Panc1 (cell line): Measurements from ENCODE around the gene FAM117A. TPM values are rescaled to one million over a fixed set of nuclear protein-coding genes. Genes with fewer than 3 reads are reported as not detected.

ENCODE experiments used
- ATAC-seq: fragments of 200-7000 bp; cut with Tn5 transposase; 2 replicates; pipeline ENCODE4 v1.9.1; 2020; ENCODE audit warnings: mild to moderate bottlenecking, moderate library complexity
- BruUV-seq: library from RNA; stranded (reverse); fragments of 400-500 nt; replicated peaks from 2 replicates; lab custom pipeline; 2021; lab: Mats Ljungman, UMichigan
- CTCF ChIA-PET: fragments of 300-600 bp; sonication (Branson Sonifier 250); formaldehyde crosslinking; loops from one replicate; lab custom pipeline; 2022; ENCODE audit warnings: antibody characterized with exemption; lab: Charles Lee
- POLR2A ChIA-PET: fragments of 300-600 bp; sonication (Branson Sonifier 250); formaldehyde crosslinking; loops from one replicate; lab custom pipeline; 2022; ENCODE audit warnings: antibody characterized with exemption; lab: Charles Lee
- DNase-seq: peaks from one replicate; pipeline ENCODE4 v3.0.0-alpha.2; 2010; ENCODE audit warnings: low read depth, low spot score
- H3K27ac ChIP-seq: 2 replicates; pipeline ENCODE4 v1.5.1; 2011; ENCODE audit warnings: mild to moderate bottlenecking, low read length, inconsistent platforms
- H3K27me3 ChIP-seq: fragments of 200-500 bp; sonication (Bioruptor generic); 2 replicates; pipeline ENCODE4 v1.6.0; 2014; ENCODE audit warnings: low read length, inconsistent platforms; ENCODE audit not compliant: control insufficient read depth, insufficient read depth
- H3K36me3 ChIP-seq: fragments of 200-500 bp; sonication (Bioruptor generic); 2 replicates; pipeline ENCODE4 v1.5.1; 2014; ENCODE audit warnings: inconsistent platforms, mild to moderate bottlenecking, low read length, moderate library complexity; ENCODE audit not compliant: control insufficient read depth, insufficient read depth
- H3K4me1 ChIP-seq: 2 replicates; pipeline ENCODE4 v1.5.1; 2011; ENCODE audit warnings: inconsistent platforms, mild to moderate bottlenecking, low read length, moderate library complexity; ENCODE audit not compliant: control insufficient read depth, insufficient read depth
- H3K4me3 ChIP-seq, 2 experiments: 2 replicates each; pipeline ENCODE4 v1.5.1; 2011 to 2012; ENCODE audit warnings: low read depth in 2 of 2, low read length in 2 of 2, mild to moderate bottlenecking in 2 of 2, inconsistent platforms in 1 of 2, moderate library complexity in 1 of 2
- H3K9me3 ChIP-seq: fragments of 200-500 bp; sonication (Bioruptor generic); 2 replicates; pipeline ENCODE4 v1.5.1; 2014; ENCODE audit warnings: low read depth, mild to moderate bottlenecking, inconsistent platforms, low read length, moderate library complexity; ENCODE audit not compliant: control insufficient read depth, insufficient read depth
- CTCF ChIP-seq: fragments of 450-650 bp; IDR thresholded peaks from 2 replicates; pipeline ENCODE4 v1.5.1; 2017; ENCODE audit warnings: mild to moderate bottlenecking
- POLR2AphosphoS5 ChIP-seq: IDR thresholded peaks from 2 replicates; pipeline ENCODE4 v1.6.1; 2012; ENCODE audit warnings: mild to moderate bottlenecking, low read depth, low read length, moderate library complexity
- REST ChIP-seq, 2 experiments: IDR thresholded peaks; 2 replicates each; pipeline ENCODE4 v1.6.1; 2011 to 2012; ENCODE audit warnings: low read depth in 2 of 2, control low read depth in 1 of 2, low read length in 1 of 2, mild to moderate bottlenecking in 1 of 2, moderate library complexity in 1 of 2; ENCODE audit not compliant: insufficient read depth in 1 of 2
- SIN3A ChIP-seq: IDR thresholded peaks from 2 replicates; pipeline ENCODE4 v1.6.1; 2012; ENCODE audit warnings: low read depth, mild to moderate bottlenecking, low read length, moderate library complexity, borderline replicate concordance; ENCODE audit not compliant: insufficient read depth
- TCF7L2 ChIP-seq: IDR thresholded peaks from 2 replicates; pipeline ENCODE4 v1.6.1; 2011; ENCODE audit warnings: mild to moderate bottlenecking, low read depth, low read length, inconsistent platforms
- in situ Hi-C: cut with HindIII; loops from 2 replicates; pipeline ENCODE4 v1.10.0; 2016; ENCODE audit warnings: low sequenced_read_pairs, low pct_unique_long_range_greater_than_20kb
- intact Hi-C: fragments of 100-400 bp; cut with micrococcal nuclease; formaldehyde crosslinking; loops from one replicate; pipeline ENCODE4 v1.10.0; 2022; ENCODE audit not compliant: unreplicated experiment
- total RNA-seq: library from RNA; stranded (reverse); gene quantifications from one replicate; pipeline ENCODE4 v1.2.1, GENCODE V29; 2021; ENCODE audit not compliant: unreplicated experiment

FAM117A gene
- total RNA-seq, 1 experiment from 2014 or later, result 8.0 TPM

GRCh38 chr17:49783071-49783715, 19.3 kb upstream of the FAM117A start:
- Histone ChIP-seq H3K4me1 (peaks cover 6% of the 10 kb centered on the region), H3K9me3 (no peaks in the 10 kb centered on the region), H3K4me3 (no peak overlapping the region), H3K27ac (no peak overlapping the region), H3K27me3 (no peaks in the 10 kb centered on the region; the same call in 1 of the 2 replicates), H3K36me3 (no peaks in the 10 kb centered on the region)
- DNase-seq, result no peak
- ChIA-PET POLR2A (interaction anchor here (0.6 to 0.7 kb wide), 2 partner anchors 12 to 94 kb away, joined by 3 to 4 read pairs; no protein-coding TSS in a partner anchor), CTCF (interaction anchor here (0.7 kb wide), 1 partner anchor 76 kb away, joined by 3 read pairs; the partner anchor contains the start of gene SLC35B1)
- in situ Hi-C loops (no loop called here), intact Hi-C loops (no loop called here)
- no TSS peak for BruUV-seq
- no peak for TF ChIP-seq TCF7L2
- no peak for TF ChIP-seq CTCF
- TF ChIP-seq REST (IDR thresholded peaks at IDR 0.05; ENCODE audit: insufficient read depth in 1 of 2, low read depth in 2 of 2, low read length in 1 of 2), result no peak
- TF ChIP-seq POLR2AphosphoS5, result no peak
- TF ChIP-seq SIN3A, result no peak
- no peak for ATAC-seq

- H3K9me3 ChIP-seq, result no peaks in the 10 kb centered on the region
- DNase-seq (peak; percentile 38), ATAC-seq (peak; percentile 80)
- no peak overlapping the region for H3K27ac ChIP-seq
- no peaks in the 10 kb centered on the region for H3K36me3 ChIP-seq
- H3K4me1 ChIP-seq, result no peaks in the 10 kb centered on the region
- no peaks in the 10 kb centered on the region; the same call in 1 of the 2 replicates for H3K27me3 ChIP-seq
- intact Hi-C loops (no loop called here), in situ Hi-C loops (no loop called here)
- BruUV-seq, result no TSS peak
- CTCF ChIA-PET, result no interaction called here
- POLR2A ChIA-PET, result no interaction called here
- H3K4me3 ChIP-seq, result no peak overlapping the region
- TF ChIP-seq REST (IDR thresholded peaks at IDR 0.05; ENCODE audit: insufficient read depth in 1 of 2, low read depth in 2 of 2, low read length in 1 of 2) (no peak), CTCF (peak; percentile 75)
These were observed 15.9 kb upstream of the FAM117A start for GRCh38 chr17:49779739-49780231.
